GM18499 (cell line): ENCODE data around the gene ARRDC5.
"Not testable (repeated sequence)": the region's sequence is repeated elsewhere in the genome, so short reads cannot be mapped to it uniquely, and the experiment has no call there.

Source experiments
- ATAC-seq: cut with Tn5 transposase; IDR thresholded peaks from one replicate; pipeline ENCODE4 v1.9.1; 2021; ENCODE audit warnings: moderate number of reproducible peaks; ENCODE audit not compliant: insufficient read depth, unreplicated experiment

Gene ARRDC5

DNA sequence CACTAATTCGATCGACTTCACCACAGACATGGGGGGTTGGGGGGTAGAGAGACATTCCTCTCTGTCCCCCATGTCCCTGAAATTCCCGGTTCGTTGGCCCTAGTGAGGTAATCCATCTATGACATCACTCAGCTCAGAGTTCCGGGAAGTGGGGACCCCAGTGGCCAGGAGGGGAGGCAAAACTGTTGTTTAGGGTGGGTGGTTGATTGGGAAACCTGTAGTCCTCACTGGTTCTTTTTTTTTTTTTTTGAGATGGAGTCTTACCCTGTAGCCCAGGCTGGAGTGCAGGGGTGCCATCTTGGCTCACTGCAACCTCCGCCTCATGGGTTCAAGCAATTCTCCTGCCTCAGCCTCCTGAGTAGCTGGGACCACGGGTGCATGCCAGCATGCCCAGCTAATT is at the start of gene ARRDC5:
Gene ARRDC5 (minus strand): TSS at position 101 of the 400 bp plus-strand sequence. CDS start 71 bp downstream, at position 30.
- no peak for ATAC-seq

DNA sequence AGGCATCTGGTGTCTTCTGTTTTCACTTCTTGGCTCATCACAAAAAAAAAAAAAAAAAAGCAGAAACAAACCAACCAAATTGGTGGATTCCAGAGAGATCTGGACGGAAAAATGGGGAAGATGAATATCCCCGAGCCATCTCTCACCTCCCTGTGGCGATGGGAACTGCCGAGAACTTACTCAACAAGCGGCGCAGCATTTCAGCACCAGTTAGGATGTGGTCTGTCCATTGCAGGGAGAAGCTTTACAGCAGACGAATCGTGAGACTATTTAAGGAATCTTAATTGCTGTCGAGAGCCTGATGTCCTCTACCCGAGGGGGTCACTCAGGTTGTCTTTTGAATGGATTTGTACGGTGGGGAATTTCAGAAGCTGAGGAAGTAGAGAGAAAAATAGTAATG is 49.0 kb upstream of the ARRDC5 start:
- no peak for ATAC-seq

DNA sequence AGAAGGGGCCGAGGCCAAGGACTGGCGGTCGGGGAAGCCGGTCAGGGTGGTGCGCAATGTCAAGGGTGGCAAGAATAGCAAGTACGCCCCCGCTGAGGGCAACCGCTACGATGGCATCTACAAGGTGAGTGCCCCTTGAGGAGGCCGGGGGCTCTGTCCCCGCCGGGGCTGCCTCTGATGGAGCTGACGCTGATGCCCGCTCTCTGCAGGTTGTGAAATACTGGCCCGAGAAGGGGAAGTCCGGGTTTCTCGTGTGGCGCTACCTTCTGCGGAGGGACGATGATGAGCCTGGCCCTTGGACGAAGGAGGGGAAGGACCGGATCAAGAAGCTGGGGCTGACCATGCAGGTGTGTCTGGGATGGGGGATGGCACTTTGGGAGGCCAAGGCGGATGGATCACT is 48.0 kb upstream of the ARRDC5 start:
- not testable (repeated sequence) for ATAC-seq

DNA sequence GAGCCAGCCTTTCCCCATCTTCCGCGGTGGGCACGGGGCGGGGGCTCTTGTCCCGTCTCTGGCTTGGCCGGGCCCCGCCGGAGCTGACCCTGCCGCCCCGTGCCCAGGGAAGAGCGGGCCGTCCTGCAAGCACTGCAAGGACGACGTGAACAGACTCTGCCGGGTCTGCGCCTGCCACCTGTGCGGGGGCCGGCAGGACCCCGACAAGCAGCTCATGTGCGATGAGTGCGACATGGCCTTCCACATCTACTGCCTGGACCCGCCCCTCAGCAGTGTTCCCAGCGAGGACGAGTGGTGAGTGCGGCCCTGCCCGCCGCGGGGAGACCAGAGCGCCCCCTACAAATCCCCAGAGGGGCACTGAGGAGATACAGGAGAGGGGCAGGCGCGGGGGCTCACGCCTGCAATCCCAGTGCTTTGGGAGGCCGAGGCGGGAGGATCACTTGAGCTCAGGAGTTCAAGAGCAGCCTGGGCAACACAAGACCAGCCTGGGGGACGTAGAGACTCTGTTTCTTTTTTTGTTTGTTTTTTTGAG is 39.0 kb upstream of the ARRDC5 start:
- ATAC-seq = not testable (repeated sequence)

DNA sequence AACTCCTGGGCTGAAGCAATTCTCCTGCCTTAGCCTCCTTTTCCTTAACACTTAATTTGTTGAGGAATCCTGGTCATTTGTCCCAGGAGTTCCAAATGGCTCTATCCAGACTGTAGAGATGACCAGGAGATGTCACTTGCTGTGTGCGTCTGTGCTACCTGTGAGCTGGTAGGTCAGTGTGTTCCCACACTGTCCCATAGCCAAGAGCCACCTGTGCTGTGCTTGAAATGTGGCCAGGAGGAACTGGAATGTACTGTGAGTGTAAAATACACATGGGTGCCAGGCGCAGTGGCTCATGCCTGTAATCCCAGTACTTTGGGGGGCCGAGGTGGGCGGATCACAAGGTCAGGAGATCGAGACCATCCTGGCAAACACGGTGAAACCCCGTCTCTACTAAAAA is 36.8 kb upstream of the ARRDC5 start:
- no peak for ATAC-seq

DNA sequence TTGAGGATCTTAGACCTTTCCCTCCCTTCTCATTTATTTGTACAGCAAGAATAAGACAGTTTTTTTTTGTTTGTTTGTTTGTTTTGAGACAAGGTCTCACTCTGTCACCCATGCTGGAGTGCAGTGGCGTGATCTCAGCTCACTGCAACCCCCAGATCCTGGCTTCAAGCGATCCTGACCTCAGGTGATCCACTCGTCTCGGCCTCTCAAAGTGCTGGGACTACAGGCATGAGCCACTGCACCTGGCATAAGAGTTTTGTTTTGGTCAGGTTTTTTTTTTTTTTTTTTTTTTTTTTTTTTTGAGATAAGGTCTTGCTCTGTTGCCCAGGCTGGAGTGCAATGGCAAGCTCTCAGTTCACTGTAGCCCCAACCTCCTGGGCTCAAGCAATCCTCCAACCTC is 35.8 kb upstream of the ARRDC5 start:
- not testable (repeated sequence) for ATAC-seq

DNA sequence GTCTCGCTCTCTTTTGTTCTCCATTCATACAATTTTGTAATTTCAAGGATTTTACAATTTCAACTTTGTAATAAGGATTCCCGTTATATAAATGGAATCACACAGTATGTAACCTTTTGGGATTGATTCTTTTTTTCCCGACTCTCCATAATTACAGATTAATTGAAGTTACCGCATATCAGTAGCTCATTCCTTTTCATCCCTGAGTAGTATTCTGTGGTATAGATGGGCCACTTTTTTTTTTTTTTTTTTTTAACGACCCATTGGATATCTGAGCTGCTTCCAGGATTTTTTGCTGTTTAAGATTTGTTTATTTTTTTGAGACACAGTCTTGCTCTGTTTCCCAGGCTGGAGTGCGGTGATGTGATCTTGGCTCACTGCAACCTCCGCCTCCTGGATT is 34.4 kb upstream of the ARRDC5 start:
- ATAC-seq = no peak

DNA sequence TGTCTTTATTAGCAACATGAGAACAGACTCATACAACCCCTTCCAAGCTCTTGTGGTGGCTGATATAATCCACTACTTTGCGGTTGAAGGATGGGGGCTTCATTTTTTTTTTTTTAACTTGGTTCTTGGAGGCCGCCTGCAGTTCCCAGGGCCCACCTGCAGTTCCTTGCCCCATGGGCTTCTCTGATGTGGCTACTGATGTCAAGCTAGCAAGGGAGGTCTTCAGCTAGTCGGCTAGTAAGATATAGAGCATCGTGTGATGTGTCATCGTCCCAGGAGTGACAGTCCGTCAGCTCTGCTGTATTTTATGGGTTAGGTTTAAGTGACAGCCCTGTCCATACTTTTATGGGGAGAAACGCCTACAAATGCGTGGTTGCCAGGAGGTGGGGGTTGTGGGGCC is 32.7 kb upstream of the ARRDC5 start:
- no peak for ATAC-seq

DNA sequence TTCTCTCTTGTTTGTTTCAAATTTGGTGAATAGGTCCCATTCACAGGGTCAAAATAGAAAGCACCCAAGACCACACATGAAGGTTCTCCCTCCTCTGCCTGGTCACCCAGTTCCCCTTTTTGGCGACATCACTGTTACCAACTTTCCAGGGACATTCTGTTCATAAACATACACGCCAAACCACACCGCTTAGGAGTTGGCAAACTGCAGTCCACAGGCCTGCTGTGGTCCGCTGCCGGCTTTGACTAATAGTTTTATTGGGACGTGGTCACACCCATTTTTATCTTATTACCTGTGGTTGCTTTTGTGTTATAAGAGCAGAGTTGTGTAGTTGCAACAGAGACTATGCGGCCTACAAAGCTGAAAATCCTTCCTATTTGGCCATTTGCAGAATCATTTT is 30.8 kb upstream of the ARRDC5 start:
- no peak for ATAC-seq

DNA sequence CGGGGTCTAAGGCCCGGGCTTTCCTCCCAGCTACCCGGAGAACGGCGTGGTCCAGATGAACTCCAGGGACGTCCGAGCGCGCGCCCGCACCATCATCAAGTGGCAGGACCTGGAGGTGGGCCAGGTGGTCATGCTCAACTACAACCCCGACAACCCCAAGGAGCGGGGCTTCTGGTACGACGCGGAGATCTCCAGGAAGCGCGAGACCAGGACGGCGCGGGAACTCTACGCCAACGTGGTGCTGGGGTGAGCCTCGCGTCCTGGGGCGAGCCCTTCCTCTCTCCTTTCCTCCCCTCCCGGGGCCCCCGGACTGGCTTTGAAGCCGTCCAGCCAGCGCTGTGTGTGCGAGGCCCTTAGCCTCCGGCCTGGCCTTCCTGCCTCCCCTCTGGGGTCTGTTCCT is 30.0 kb upstream of the ARRDC5 start:
- ATAC-seq = no peak

DNA sequence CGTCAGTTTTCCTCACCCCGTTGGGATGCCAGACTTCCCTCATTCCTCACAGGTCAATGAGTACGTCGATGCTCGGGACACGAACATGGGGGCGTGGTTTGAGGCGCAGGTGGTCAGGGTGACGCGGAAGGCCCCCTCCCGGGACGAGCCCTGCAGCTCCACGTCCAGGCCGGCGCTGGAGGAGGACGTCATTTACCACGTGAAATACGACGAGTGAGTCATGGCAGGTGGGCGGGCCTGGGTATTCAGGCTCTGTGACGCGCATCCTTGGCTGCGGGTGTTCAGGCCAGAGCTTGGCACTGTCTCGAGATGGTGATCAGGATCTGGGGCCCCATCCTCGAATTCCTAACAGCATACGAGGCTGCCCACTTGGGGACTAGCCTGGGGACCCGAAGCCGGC is 28.0 kb upstream of the ARRDC5 start:
- no peak for ATAC-seq

DNA sequence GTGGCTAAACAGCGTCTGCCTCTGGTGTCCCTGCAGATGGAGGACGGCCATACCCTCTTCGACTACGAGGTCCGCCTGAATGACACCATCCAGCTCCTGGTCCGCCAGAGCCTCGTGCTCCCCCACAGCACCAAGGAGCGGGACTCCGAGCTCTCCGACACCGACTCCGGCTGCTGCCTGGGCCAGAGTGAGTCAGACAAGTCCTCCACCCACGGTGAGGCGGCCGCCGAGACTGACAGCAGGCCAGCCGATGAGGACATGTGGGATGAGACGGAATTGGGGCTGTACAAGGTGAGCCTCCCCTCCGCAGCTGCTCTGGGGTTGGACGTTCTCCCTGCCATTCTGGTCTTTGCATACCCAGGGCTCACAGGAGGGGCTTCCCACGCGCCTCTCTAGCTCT is 26.5 kb upstream of the ARRDC5 start:
- no peak for ATAC-seq

DNA sequence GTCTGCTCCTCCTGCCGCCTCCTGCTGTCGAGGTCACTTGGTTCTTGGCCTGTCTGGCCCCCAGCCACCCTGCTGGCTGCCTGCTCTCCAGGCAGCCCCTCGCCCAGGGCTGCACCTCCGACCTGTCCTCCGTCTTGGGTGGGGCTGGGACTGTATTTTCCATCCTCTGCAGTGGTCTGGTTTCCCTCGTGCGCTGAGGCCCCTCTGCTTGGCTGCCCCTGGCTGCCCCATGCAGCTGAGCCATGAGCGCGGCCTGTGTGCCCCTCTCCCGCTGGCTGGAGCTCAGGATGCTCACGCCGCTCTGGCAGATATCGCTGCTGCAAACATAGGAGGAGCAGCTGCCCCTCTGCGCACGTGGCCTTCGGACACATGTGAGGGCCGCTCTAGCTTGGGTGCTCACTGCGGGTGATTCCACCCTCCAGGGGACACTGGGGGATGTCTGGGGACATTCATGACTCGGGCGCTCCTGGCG is 20.6 kb upstream of the ARRDC5 start:
- ATAC-seq = no peak

DNA sequence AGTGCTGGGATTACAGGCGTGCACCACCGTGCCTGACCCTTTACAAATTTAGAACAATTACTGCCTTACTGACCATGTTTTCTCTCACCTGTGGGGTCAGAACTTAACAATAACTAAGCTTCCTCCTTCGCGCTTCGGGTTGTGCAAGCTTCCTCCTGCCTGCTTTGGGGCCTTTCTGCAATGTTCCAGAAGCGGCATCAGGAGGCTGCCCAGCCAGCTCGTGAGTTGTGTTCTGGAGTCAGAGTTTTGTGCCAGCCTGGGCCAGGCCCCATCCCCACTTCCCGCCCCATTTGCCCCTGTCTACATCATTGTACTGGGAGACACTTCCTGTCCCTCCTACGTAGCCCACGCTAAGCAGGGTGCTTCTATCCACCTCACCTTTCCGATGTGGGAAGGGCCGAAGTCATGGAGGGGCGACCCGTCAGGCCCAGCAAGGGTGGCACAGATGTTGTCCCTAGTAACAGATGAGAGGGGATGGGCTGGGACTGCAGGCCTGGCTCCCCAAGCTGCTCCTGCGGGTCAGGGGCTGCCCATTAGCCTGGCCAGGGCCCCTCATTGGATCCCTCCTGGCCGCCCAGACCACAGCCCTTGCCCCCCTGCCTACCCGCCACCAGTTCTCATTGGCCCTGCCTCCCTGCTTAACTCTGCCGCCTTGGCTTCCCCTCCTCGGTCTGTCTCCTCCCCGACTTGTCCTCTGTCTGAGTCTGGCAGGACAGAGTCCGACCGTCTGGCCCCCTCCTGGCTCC is 20.0 kb upstream of the ARRDC5 start:
- no peak for ATAC-seq

DNA sequence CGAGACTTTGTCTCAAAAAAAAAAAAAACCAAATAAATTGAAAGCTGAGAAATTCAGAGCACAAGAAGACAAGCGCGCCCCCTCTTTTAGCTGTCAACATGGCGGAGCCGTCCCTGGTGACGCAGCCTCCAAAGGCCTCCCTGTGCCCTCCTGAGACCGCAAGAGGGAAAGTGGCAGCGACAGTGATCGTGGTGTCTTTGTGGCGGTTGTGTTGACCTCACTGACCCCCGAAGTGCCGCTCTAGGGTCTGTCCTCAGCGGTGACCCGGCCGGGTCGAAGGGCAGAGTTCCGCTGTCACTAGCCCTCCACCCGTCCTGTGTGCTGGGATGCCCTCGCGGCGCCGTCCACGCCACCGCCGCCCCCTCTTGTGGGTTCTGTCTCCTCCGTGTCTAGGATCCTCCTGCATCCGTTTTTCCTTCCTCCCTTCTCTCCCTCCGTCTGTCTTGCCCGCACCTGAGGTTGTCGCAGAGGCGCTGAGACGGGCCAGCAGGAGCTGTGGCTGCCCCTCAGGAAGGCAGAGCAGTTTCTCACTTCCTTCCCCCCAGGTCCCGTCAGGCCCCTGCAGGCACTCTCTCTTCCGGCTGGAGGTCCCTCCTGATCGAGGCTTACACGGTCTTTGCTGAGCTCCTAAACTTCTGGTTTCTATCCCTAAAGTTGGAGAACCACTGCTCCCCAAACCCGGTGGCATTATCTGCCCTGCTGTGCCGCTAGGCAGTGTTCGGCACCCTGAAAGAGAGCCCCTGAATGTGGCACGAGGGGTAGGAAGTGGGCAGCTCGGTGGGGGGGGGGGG is 13.8 kb upstream of the ARRDC5 start:
- ATAC-seq = no peak

DNA sequence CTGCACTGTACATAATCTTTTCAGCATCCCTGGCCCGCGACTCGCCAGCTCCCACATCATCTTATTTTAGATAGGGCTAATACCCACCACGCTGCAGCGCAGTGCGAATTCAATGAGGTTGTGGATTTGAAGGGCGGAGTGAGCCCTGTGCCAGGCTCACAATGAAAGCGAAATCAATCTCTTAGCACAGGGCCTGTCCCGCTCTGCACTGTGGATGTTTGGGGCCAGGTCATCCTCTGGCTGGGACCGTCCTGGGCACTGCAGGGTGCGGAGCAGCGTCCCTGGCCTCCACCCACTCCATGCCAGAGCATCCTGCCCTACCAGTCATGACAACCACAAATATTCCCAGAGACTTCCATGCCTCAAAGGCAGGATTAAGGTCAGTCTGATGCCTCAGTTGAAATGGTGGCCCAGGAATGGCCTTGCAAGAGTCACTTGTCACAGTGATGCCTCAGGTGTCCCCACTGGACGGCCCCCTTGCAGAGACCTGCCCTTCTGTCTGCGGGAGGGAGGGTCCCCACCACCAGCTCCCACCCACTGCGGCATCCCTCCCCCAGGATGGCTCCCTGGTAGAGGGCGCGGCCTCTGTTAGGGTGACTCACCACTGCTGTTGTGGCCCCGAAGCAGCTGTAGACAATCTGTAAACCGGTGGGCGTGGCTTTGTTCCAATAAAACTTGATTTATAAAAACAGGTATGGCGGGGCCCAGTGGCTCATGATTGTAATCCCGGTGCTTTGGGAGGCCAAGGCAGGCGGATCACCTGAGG is 12.2 kb upstream of the ARRDC5 start:
- ATAC-seq = no peak

DNA sequence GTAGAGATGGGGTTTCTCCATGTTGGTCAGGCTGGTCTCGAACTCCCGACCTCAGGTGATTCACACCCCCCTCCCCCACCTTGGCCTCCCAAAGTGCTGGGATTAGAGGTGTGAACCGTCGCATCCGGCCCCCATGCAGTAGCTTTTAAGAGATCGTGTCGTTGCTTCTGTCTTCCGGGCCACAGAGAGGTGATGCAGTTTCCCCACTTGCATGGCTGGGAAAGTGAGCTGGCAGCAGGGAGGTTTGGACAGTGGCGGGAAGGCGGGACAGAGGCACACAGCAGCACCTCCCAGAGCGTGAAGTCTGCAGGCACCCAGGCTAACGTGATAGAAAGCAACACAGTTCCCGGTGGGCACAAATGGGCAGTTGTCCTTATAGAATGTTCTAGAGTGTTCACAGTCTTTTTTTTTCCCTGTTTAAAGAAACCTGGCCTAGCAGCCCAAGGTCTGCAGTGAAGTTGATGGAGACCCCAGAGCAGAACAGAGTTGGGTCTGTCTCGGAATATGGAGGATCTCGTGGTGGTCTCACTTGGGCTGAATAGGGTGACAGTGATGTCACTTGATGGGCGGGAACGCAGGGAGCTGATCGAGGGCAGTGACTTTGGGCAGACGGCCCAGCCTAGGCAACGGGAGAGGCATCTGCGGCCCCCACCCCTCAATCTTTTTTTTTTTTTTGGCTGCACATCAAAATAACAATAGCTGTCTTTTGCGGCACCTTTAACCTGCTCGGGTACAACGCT is 11.5 kb upstream of the ARRDC5 start:
- no peak for ATAC-seq

DNA sequence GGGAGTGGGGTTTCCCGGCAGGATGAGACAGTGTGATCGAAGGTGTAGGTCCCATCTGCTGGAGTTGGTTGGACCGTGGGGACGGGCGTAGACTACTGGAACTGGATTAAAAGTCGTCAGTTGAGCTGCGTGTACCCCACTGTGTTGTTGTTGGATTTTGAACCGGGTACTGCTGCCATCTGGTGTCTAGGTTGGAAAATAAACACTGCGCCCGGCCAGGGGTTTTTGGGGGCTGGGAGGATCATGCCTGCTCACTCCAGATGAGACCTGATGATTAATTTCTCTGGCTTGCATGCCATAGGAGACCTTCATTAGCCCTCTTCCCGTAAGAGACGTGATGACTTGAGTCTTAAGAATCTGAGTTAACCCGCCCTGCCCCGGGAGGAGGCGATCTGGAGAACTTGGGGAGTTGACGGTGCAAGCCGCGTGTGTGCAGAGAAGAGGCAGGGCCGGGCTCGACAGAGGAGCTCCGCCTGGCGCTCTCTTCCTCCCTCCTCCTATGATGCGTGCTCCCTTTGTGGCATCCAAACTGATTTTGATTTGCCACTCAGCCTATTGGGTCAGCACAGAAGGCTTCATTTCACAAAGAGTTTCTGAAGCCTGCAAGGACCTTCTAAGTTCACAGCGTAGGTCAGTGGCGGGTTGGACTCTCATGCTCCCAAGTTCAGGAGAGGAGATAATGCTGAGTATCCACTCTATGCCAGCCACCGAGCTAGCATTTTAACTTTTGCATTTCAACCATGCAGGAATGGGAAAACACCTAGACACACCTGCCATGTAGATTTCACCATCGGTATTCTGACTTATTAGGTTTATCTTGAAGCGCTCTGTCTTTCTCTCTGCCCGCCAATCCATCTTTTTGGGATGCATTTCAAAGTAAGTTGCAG is 9.3 kb upstream of the ARRDC5 start:
- no peak for ATAC-seq

DNA sequence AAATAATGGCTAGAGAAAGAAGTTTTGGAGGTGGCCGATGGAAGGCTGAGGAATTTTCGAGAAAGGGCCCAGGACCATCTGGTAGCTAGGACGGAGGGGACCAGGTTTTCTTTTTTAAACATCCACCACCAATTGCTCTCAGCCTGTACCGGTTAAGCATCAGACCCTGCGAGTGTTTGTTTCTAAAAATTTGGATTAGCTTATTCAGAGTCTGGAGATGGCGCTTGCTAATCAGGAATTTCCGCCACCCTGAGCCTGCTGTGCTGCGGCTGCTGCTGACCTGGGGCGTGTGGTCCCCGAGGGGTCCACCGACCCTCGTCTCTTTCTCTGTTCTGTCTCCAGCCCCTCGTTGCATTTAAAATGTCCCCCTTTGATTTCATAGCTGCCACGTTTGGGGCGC is 8.6 kb upstream of the ARRDC5 start:
- ATAC-seq = no peak
